H1 (cell line): ENCODE results near the gene UNC13D. TPM values are rescaled to one million over a fixed set of nuclear protein-coding genes. Genes with fewer than 3 reads are reported as not detected.

Experiments
- CTCF ChIA-PET: fragments of 300-600 bp; sonication (Branson Sonifier 250); formaldehyde crosslinking; loops from one replicate; lab custom pipeline; 2021; ENCODE audit not compliant: partially characterized antibody; lab: Charles Lee
- POLR2A ChIA-PET: fragments of 300-600 bp; sonication (Branson Sonifier 250); formaldehyde crosslinking; loops from one replicate; lab custom pipeline; 2021; ENCODE audit warnings: inconsistent platforms; ENCODE audit not compliant: partially characterized antibody; lab: Charles Lee
- DNase-seq, 2 experiments: peaks; one replicate each; pipeline versions ENCODE4 v3.0.0 to v3.0.0-alpha.2; 2010 to 2022; ENCODE audit warnings: low spot score in 2 of 2, low read depth in 1 of 2, mixed read lengths in 1 of 2
- FAIRE-seq: peaks from 2 replicates; lab custom pipeline; 2011; peaks lifted over from hg19 to GRCh38; lab: Jason Lieb, UNC
- H2AFZ ChIP-seq: 2 replicates; pipeline ENCODE4 v1.8.1; 2012; ENCODE audit warnings: low read length, inconsistent platforms
- H2AK5ac ChIP-seq: 2 replicates; pipeline ENCODE4 v1.6.1; 2013; ENCODE audit warnings: low read depth, low read length
- H2BK120ac ChIP-seq: replicated peaks from 2 replicates; pipeline ENCODE3; 2013; ENCODE audit warnings: low read depth, low read length, inconsistent platforms
- H2BK12ac ChIP-seq: 2 replicates; pipeline ENCODE4 v1.6.1; 2013; ENCODE audit warnings: low read depth, low read length
- H2BK15ac ChIP-seq: 2 replicates; pipeline ENCODE4 v1.6.1; 2013; ENCODE audit warnings: low read length
- H2BK20ac ChIP-seq: 2 replicates; pipeline ENCODE4 v1.6.1; 2013; ENCODE audit warnings: low read length
- H2BK5ac ChIP-seq: 2 replicates; pipeline ENCODE4 v1.6.1; 2013; ENCODE audit warnings: low read depth, low read length
- H3K14ac ChIP-seq: 2 replicates; pipeline ENCODE4 v1.6.1; 2013; ENCODE audit warnings: inconsistent platforms; ENCODE audit not compliant: insufficient read length
- H3K18ac ChIP-seq: 2 replicates; pipeline ENCODE4 v1.6.1; 2013; ENCODE audit warnings: low read length; ENCODE audit errors: extremely low read depth
- H3K23ac ChIP-seq: 2 replicates; pipeline ENCODE4 v1.6.1; 2013; ENCODE audit warnings: inconsistent platforms; ENCODE audit not compliant: insufficient read length
- H3K23me2 ChIP-seq: 2 replicates; pipeline ENCODE4 v1.6.1; 2013; ENCODE audit warnings: low read depth, low read length
- H3K27ac ChIP-seq: 2 replicates; pipeline ENCODE4 v1.6.1; 2011; ENCODE audit warnings: low read depth, low read length, inconsistent platforms
- H3K27me3 ChIP-seq, 4 experiments: replicated peaks in 1 of 4; 1 replicate in 1 of 4; 2 replicates in 3 of 4; pipeline versions ENCODE4 v1.6.1 to v1.8.1; 2011 to 2013; ENCODE audit warnings: low read length in 3 of 4, mild to moderate bottlenecking in 3 of 4, inconsistent platforms in 2 of 4, mixed read lengths in 2 of 4, moderate library complexity in 1 of 4; ENCODE audit not compliant: control insufficient read depth in 3 of 4, insufficient read depth in 3 of 4; ENCODE audit errors: extremely low read depth in 1 of 4
- H3K36me3 ChIP-seq, 4 experiments: 2 replicates each; pipeline versions ENCODE4 v1.6.1 to v1.8.1; 2011 to 2013; ENCODE audit warnings: mild to moderate bottlenecking in 4 of 4, low read length in 3 of 4, moderate library complexity in 2 of 4, control low read depth in 1 of 4, inconsistent platforms in 1 of 4; ENCODE audit not compliant: insufficient read depth in 4 of 4, control insufficient read depth in 2 of 4
- H3K4ac ChIP-seq: replicated peaks from 2 replicates; pipeline ENCODE3; 2013; ENCODE audit warnings: low read length, low read depth, mixed read lengths, inconsistent platforms; ENCODE audit not compliant: insufficient read length
- H3K4me1 ChIP-seq, 4 experiments: replicated peaks in 1 of 4; 1 replicate in 1 of 4; 2 replicates in 3 of 4; pipeline versions ENCODE4 v1.6.1 to v1.8.1; 2011 to 2013; ENCODE audit warnings: low read length in 3 of 4, inconsistent platforms in 2 of 4, mixed read lengths in 1 of 4; ENCODE audit not compliant: insufficient read depth in 4 of 4, control insufficient read depth in 3 of 4
- H3K4me2 ChIP-seq, 2 experiments: 2 replicates each; pipeline versions ENCODE4 v1.6.1 to v1.8.1; 2011 to 2013; ENCODE audit warnings: low read depth in 2 of 2, low read length in 2 of 2, control low read depth in 1 of 2, inconsistent platforms in 1 of 2, mild to moderate bottlenecking in 1 of 2; ENCODE audit not compliant: insufficient read depth in 1 of 2
- H3K4me3 ChIP-seq, 4 experiments: fragments of 200-600, 300-600 bp in 1 of 4; sonication (generic), shearing (Covaris generic), sonication (Bioruptor Twin) in 1 of 4; 2 replicates each; pipeline versions ENCODE4 v1.5.1 to v1.8.1; 2011 to 2016; ENCODE audit warnings: low read length in 4 of 4, low read depth in 3 of 4, control low read depth in 2 of 4, inconsistent platforms in 2 of 4, mild to moderate bottlenecking in 2 of 4, mixed read lengths in 1 of 4, moderate library complexity in 1 of 4; ENCODE audit not compliant: insufficient read depth in 2 of 4; ENCODE audit errors: extremely low read depth in 1 of 4
- H3K56ac ChIP-seq: replicated peaks from 2 replicates; pipeline ENCODE3; 2013; ENCODE audit warnings: low read depth, mild to moderate bottlenecking, mixed read lengths, low read length, inconsistent platforms; ENCODE audit not compliant: insufficient read length
- H3K79me1 ChIP-seq: 2 replicates; pipeline ENCODE4 v1.6.1; 2013; ENCODE audit warnings: low read depth, low read length, control low read depth
- H3K79me2 ChIP-seq, 2 experiments: 2 replicates each; pipeline versions ENCODE4 v1.6.1 to v1.8.1; 2012 to 2013; ENCODE audit warnings: low read length in 2 of 2, mild to moderate bottlenecking in 2 of 2, inconsistent platforms in 1 of 2; ENCODE audit not compliant: insufficient read depth in 2 of 2, control insufficient read depth in 1 of 2
- H3K9ac ChIP-seq, 4 experiments: replicated peaks in 1 of 4; 1 replicate in 1 of 4; 2 replicates in 3 of 4; pipeline versions ENCODE4 v1.6.1 to v1.8.1; 2011 to 2013; ENCODE audit warnings: low read depth in 3 of 4, low read length in 3 of 4, control low read depth in 2 of 4, mild to moderate bottlenecking in 2 of 4, moderate library complexity in 2 of 4, inconsistent platforms in 1 of 4; ENCODE audit errors: extremely low read depth in 1 of 4
- H3K9me3 ChIP-seq, 2 experiments: 2 replicates each; pipeline versions ENCODE4 v1.6.1 to v1.8.1; 2012 to 2013; ENCODE audit warnings: mild to moderate bottlenecking in 2 of 2, moderate library complexity in 2 of 2, control low read depth in 1 of 2, inconsistent platforms in 1 of 2, low read depth in 1 of 2, low read length in 1 of 2, mixed read lengths in 1 of 2; ENCODE audit not compliant: insufficient read depth in 2 of 2
- H4K20me1 ChIP-seq, 2 experiments: replicated peaks in 1 of 2; 2 replicates each; pipeline versions ENCODE3 to v1.8.1; 2011 to 2013; ENCODE audit warnings: inconsistent platforms in 2 of 2, low read length in 2 of 2, mild to moderate bottlenecking in 1 of 2; ENCODE audit not compliant: insufficient read depth in 2 of 2, control insufficient read depth in 1 of 2
- H4K5ac ChIP-seq: 2 replicates; pipeline ENCODE4 v1.6.1; 2013; ENCODE audit warnings: low read length, low read depth, mixed read lengths, inconsistent platforms; ENCODE audit not compliant: insufficient read length
- H4K8ac ChIP-seq: 2 replicates; pipeline ENCODE4 v1.8.0; 2013; ENCODE audit warnings: mild to moderate bottlenecking, moderate library complexity, low read length, inconsistent platforms; ENCODE audit not compliant: insufficient read depth; ENCODE audit errors: extremely low read depth
- H4K91ac ChIP-seq: replicated peaks from 2 replicates; pipeline ENCODE3; 2013; ENCODE audit warnings: low read length, mixed read lengths, inconsistent platforms; ENCODE audit not compliant: insufficient read length
- BACH1 ChIP-seq: IDR thresholded peaks from 2 replicates; pipeline ENCODE4 v1.6.1; 2012; ENCODE audit warnings: low read length, improper control_type of control experiment
- BRCA1 ChIP-seq: IDR thresholded peaks from 2 replicates; pipeline ENCODE4 v1.6.1; 2012; ENCODE audit warnings: low read depth, low read length, improper control_type of control experiment
- CEBPB ChIP-seq: IDR thresholded peaks from 2 replicates; pipeline ENCODE4 v1.6.1; 2012; ENCODE audit warnings: low read depth, low read length
- CHD1 ChIP-seq: IDR thresholded peaks from 2 replicates; pipeline ENCODE4 v1.6.1; 2012; ENCODE audit warnings: low read depth, low read length, improper control_type of control experiment
- HDAC2 ChIP-seq, 2 experiments: fragments of 300-600 bp in 1 of 2; sonication (generic) in 1 of 2; IDR thresholded peaks; 2 replicates each; pipeline ENCODE4 v1.6.1; 2011 to 2012; ENCODE audit warnings: low read depth in 2 of 2, low read length in 2 of 2, mild to moderate bottlenecking in 2 of 2, moderate library complexity in 2 of 2, borderline replicate concordance in 1 of 2, inconsistent platforms in 1 of 2
- JUND ChIP-seq: IDR thresholded peaks from 2 replicates; pipeline ENCODE4 v1.6.1; 2011; ENCODE audit warnings: mild to moderate bottlenecking, improper control_type of control experiment, low read length
- SP1 ChIP-seq: IDR thresholded peaks from 2 replicates; pipeline ENCODE4 v1.6.1; 2011; ENCODE audit warnings: low read depth, low read length
- SP4 ChIP-seq: IDR thresholded peaks from 2 replicates; pipeline ENCODE4 v1.6.1; 2012; ENCODE audit warnings: low read length, inconsistent platforms
- SRF ChIP-seq: IDR thresholded peaks from 2 replicates; pipeline ENCODE4 v1.6.1; 2011; ENCODE audit warnings: mild to moderate bottlenecking, low read depth, low read length, moderate library complexity
- TBP ChIP-seq: IDR thresholded peaks from 2 replicates; pipeline ENCODE4 v1.6.1; 2011; ENCODE audit warnings: low read depth, low read length, improper control_type of control experiment
- ZNF274 ChIP-seq: IDR thresholded peaks from 2 replicates; pipeline ENCODE4 v1.7.0; 2012; ENCODE audit warnings: low read length, borderline replicate concordance; ENCODE audit errors: extremely low read depth
- WGBS, 2 experiments: shearing (Covaris generic) in 1 of 2; methylation state at CpG; one replicate each; pipeline versions ENCODE4 v1.1.6 to v1.1.7; 2013 to 2015; ENCODE audit warnings: low lambda C conversion rate in 2 of 2, mixed read lengths in 2 of 2, inconsistent platforms in 1 of 2, low coverage in 1 of 2, missing lambda C conversion rate in 1 of 2; ENCODE audit not compliant: insufficient replicate concordance in 2 of 2, insufficient coverage in 1 of 2, insufficient read length in 1 of 2; ENCODE audit errors: extremely low coverage in 1 of 2, missing lambda C conversion rate in 1 of 2; 5-methylcytosine and 5-hydroxymethylcytosine counted together
- polyA plus RNA-seq, 7 experiments: library from polyadenylated mRNA; depleted of rRNA in 3 of 7; stranded (reverse) in 5 of 7; unstranded in 2 of 7; fragments of >200 nt in 5 of 7; fragments of 200-250 nt in 2 of 7; gene quantifications; 1 replicate in 5 of 7; 2 replicates in 1 of 7; 4 replicates in 1 of 7; pipeline versions ENCODE4 v1.2.1 to v1.2.3, GENCODE V29; 2011 to 2013; ENCODE audit warnings: missing spikeins in 2 of 7, mixed read lengths in 2 of 7
- total RNA-seq: library from RNA; stranded (reverse); fragmentation: NEBNext Ultra II Directional; extraction: Animal tissue kit (Norgen Biotek cat#: 25700); gene quantifications from 2 replicates; pipeline ENCODE4 v1.2.1, GENCODE V29; 2021
- TF ChIP-seq, protein P1 (sequence below): IDR thresholded peaks from 2 replicates; pipeline ENCODE4 v1.6.1; 2012; ENCODE audit warnings: low read length, inconsistent platforms

Gene UNC13D
- total and polyA plus RNA-seq, 2 of the 8 experiments (the other 6 are each of a cell fraction or from before 2014, with no cell fraction given): 3.6 to 8.4 TPM

- H4K91ac ChIP-seq: no peak overlapping the region
- no peak overlapping the region for H2AFZ ChIP-seq
- no peaks in the 10 kb centered on the region for H3K27me3 ChIP-seq
- H3K18ac ChIP-seq: no peak overlapping the region
- no peak overlapping the region for H2BK5ac ChIP-seq
- no peak overlapping the region for H3K9ac ChIP-seq
- DNase-seq (no peak), FAIRE-seq (no peak)
- no peak overlapping the region for H2BK20ac ChIP-seq
- 81% methylated on average over 2 of the region's 2 CpGs; no CpG with 5 or more reads in 1 of the 2 experiments for WGBS, 2 experiments
- no peak overlapping the region for H3K14ac ChIP-seq
- peak overlapping the region; percentile 75 to 93 (median 86); a peak in 5 of 8 replicates for H3K4me3 ChIP-seq
- no peaks in the 10 kb centered on the region for H3K23me2 ChIP-seq
- H2BK15ac ChIP-seq: no peak overlapping the region
- H2AK5ac ChIP-seq: no peak overlapping the region
- no peak overlapping the region for H3K4ac ChIP-seq
- H4K20me1 ChIP-seq: peaks cover 10 to 12% of the 10 kb centered on the region in 2 experiments
- no peak overlapping the region for H3K56ac ChIP-seq
- no peak overlapping the region for H4K8ac ChIP-seq
- peak overlapping the region; percentile 82 to 89; a peak in 3 of 4 replicates for H3K4me2 ChIP-seq
- H2BK12ac ChIP-seq: no peak overlapping the region
- CTCF ChIA-PET: interaction anchor here (0.6 to 21.4 kb wide), 9 partner anchors 9 to 124 kb away, joined by 3 to 359 read pairs (median 5); partner anchors contain the start of gene GALK1
- H3K79me2 ChIP-seq: peaks cover 3 to 28% of the 10 kb centered on the region in 2 experiments; a peak in 3 of 4 replicates
- H3K79me1 ChIP-seq: no peaks in the 10 kb centered on the region
- H2BK120ac ChIP-seq: no peak overlapping the region
- H3K9me3 ChIP-seq: no peaks in the 10 kb centered on the region
- H3K4me1 ChIP-seq: peaks cover 0 to 4% (median 0%) of the 10 kb centered on the region in 4 experiments; a peak in 2 of 7 replicates
- POLR2A ChIA-PET: interaction anchor here (0.6 to 8.5 kb wide), 20 partner anchors 7 to 245 kb away, joined by 3 to 425 read pairs (median 5); partner anchors contain the start of genes GALK1, ITGB4, RECQL5 and SAP30BP
- H4K5ac ChIP-seq: no peak overlapping the region
- no peak overlapping the region for H3K23ac ChIP-seq
- H3K27ac ChIP-seq: no peak overlapping the region
- peaks cover 0 to 29% (median 14%) of the 10 kb centered on the region in 4 experiments; a peak in 5 of 8 replicates for H3K36me3 ChIP-seq
- TF ChIP-seq JUND (no peak), SP4 (no peak), CEBPB (no peak), TBP (no peak), ZNF274 (no peak), BACH1 (no peak), SRF (no peak), HDAC2 (IDR thresholded peaks at IDR 0.05; ENCODE audit: borderline replicate concordance in 1 of 2, low read depth in 2 of 2, low read length in 2 of 2) (no peak), BRCA1 (no peak), SP1 (no peak), CHD1 (no peak)
- TF ChIP-seq, protein P1, sequence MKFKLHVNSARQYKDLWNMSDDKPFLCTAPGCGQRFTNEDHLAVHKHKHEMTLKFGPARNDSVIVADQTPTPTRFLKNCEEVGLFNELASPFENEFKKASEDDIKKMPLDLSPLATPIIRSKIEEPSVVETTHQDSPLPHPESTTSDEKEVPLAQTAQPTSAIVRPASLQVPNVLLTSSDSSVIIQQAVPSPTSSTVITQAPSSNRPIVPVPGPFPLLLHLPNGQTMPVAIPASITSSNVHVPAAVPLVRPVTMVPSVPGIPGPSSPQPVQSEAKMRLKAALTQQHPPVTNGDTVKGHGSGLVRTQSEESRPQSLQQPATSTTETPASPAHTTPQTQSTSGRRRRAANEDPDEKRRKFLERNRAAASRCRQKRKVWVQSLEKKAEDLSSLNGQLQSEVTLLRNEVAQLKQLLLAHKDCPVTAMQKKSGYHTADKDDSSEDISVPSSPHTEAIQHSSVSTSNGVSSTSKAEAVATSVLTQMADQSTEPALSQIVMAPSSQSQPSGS: no peak
These were observed 66.8 kb downstream of the UNC13D start for GRCh38 chr17:75777296-75777922.
